HepG2 (cell line): ENCODE results near the gene OR7G1. TPM values are rescaled to one million over a fixed set of nuclear protein-coding genes. Genes with fewer than 3 reads are reported as not detected.

ENCODE experiments used
- ATAC-seq: fragments of 200-7000 bp; cut with Tn5 transposase; 3 replicates; pipeline ENCODE4 v1.9.1; 2020; ENCODE audit warnings: mild to moderate bottlenecking, moderate library complexity
- BruUV-seq: library from RNA; stranded (reverse); fragments of 400-500 nt; replicated peaks from 2 replicates; lab custom pipeline; 2021; lab: Mats Ljungman, UMichigan
- CTCF ChIA-PET: fragments of 300-600 bp; formaldehyde crosslinking; extraction: SDS; loops from one replicate; lab custom pipeline; 2021; ENCODE audit warnings: low total read pairs, inconsistent platforms, low intra/inter-chr PET ratio; lab: Yijun Ruan, JAX
- POLR2A ChIA-PET: fragments of 350-600 bp; sonication (Branson Sonifier 250); formaldehyde crosslinking; loops from one replicate; lab custom pipeline; 2020; ENCODE audit warnings: antibody characterized with exemption, inconsistent platforms; lab: Yijun Ruan, JAX
- DNase-seq: peaks from one replicate; pipeline ENCODE4 v3.0.0-alpha.2; 2015; ENCODE audit warnings: low spot score
- FAIRE-seq: peaks from 3 replicates; lab custom pipeline; 2011; peaks lifted over from hg19 to GRCh38; lab: Jason Lieb, UNC
- H2AFZ ChIP-seq: one replicate; pipeline ENCODE4 v1.6.1; 2011; ENCODE audit warnings: low read length, inconsistent platforms
- H3K27ac ChIP-seq: fragments of 300-600 bp; 3 replicates; pipeline ENCODE4 v1.8.0; 2011; ENCODE audit warnings: mixed run types, mild to moderate bottlenecking, mixed read lengths, low read length, inconsistent platforms; ENCODE audit not compliant: insufficient read depth; ENCODE audit errors: extremely low read length
- H3K27me3 ChIP-seq, 2 experiments: fragments of 200-600 bp in 1 of 2; 2 replicates in 1 of 2; 3 replicates in 1 of 2; pipeline versions ENCODE4 v1.6.0 to v1.8.0; 2011; ENCODE audit warnings: low read length in 2 of 2, mild to moderate bottlenecking in 2 of 2, moderate library complexity in 2 of 2, inconsistent platforms in 1 of 2; ENCODE audit not compliant: insufficient read depth in 2 of 2, control insufficient read depth in 1 of 2
- H3K36me3 ChIP-seq, 2 experiments: fragments of 200-600 bp in 1 of 2; replicated peaks in 1 of 2; 2 replicates in 1 of 2; 3 replicates in 1 of 2; pipeline versions ENCODE4 v1.5.1 to v1.8.0; 2011; ENCODE audit warnings: low read length in 2 of 2, inconsistent platforms in 1 of 2; ENCODE audit not compliant: insufficient read depth in 2 of 2, control insufficient read depth in 1 of 2
- H3K4me1 ChIP-seq: 2 replicates; pipeline ENCODE4 v1.5.1; 2012; ENCODE audit warnings: low read length, inconsistent platforms; ENCODE audit not compliant: insufficient read depth
- H3K4me2 ChIP-seq: 2 replicates; pipeline ENCODE4 v1.6.0; 2011; ENCODE audit warnings: low read depth, low read length, inconsistent platforms
- H3K4me3 ChIP-seq, 3 experiments: fragments of 200-600 bp in 1 of 3; sonication (generic), shearing (Covaris generic) in 1 of 3; replicated peaks in 1 of 3; 2 replicates each; pipeline ENCODE4 v1.5.1; 2011 to 2016; ENCODE audit warnings: low read length in 3 of 3, inconsistent platforms in 2 of 3, low read depth in 2 of 3, mild to moderate bottlenecking in 2 of 3, control low read depth in 1 of 3, mixed read lengths in 1 of 3; ENCODE audit not compliant: insufficient read depth in 1 of 3
- H3K79me2 ChIP-seq: one replicate; pipeline ENCODE4 v1.6.1; 2011; ENCODE audit warnings: low read length, inconsistent platforms; ENCODE audit not compliant: insufficient read depth
- H3K9ac ChIP-seq: 2 replicates; pipeline ENCODE4 v1.6.0; 2011; ENCODE audit warnings: mild to moderate bottlenecking, low read depth, low read length, inconsistent platforms; ENCODE audit not compliant: insufficient read depth
- H3K9me3 ChIP-seq: 2 replicates; pipeline ENCODE4 v1.5.1; 2012; ENCODE audit warnings: mild to moderate bottlenecking, low read length
- H4K20me1 ChIP-seq: 2 replicates; pipeline ENCODE4 v1.6.0; 2011; ENCODE audit warnings: inconsistent platforms, mild to moderate bottlenecking, low read length, moderate library complexity; ENCODE audit not compliant: insufficient read depth
- ARHGAP35 ChIP-seq: sonication (generic); formaldehyde crosslinking; IDR thresholded peaks from 2 replicates; pipeline ENCODE4 v1.9.0; 2022; ENCODE audit warnings: mild to moderate bottlenecking, inconsistent platforms, moderate library complexity, missing genetic modification reagents, borderline replicate concordance
- ARID5B ChIP-seq: IDR thresholded peaks from 2 replicates; pipeline ENCODE4 v1.4.0; 2020; ENCODE audit warnings: mild to moderate bottlenecking, missing genetic modification reagents
- ATF7 ChIP-seq, 2 experiments: fragments of 450-650 bp in 1 of 2; sonication (generic) in 1 of 2; formaldehyde crosslinking in 1 of 2; IDR thresholded peaks; 2 replicates each; pipeline versions ENCODE4 v1.4.0 to v1.6.1; 2016 to 2020; ENCODE audit warnings: antibody characterized with exemption in 1 of 2, mild to moderate bottlenecking in 1 of 2, missing genetic modification reagents in 1 of 2
- BATF2 ChIP-seq: sonication (generic); formaldehyde crosslinking; IDR thresholded peaks from 2 replicates; pipeline ENCODE4 v1.8.0; 2022; ENCODE audit warnings: mild to moderate bottlenecking, missing genetic modification reagents, moderate library complexity
- BCL6 ChIP-seq: IDR thresholded peaks from 2 replicates; pipeline ENCODE4 v1.6.1; 2016; ENCODE audit warnings: missing genetic modification reagents, missing compliant biosample characterization
- BHLHE40 ChIP-seq: IDR thresholded peaks from 2 replicates; pipeline ENCODE4 v1.6.1; 2011; ENCODE audit warnings: low read length, improper control_type of control experiment
- E2F1 ChIP-seq: sonication (generic); formaldehyde crosslinking; IDR thresholded peaks from 2 replicates; pipeline ENCODE4 v1.5.0; 2020; ENCODE audit warnings: missing genetic modification reagents
- EHMT2 ChIP-seq: fragments of 200-600 bp; sonication (generic); IDR thresholded peaks from 2 replicates; pipeline ENCODE4 v1.7.0; 2017; ENCODE audit warnings: antibody characterized with exemption, low read depth, low read length, borderline replicate concordance
- GATAD2A ChIP-seq: IDR thresholded peaks from 2 replicates; pipeline ENCODE4 v1.6.1; 2016
- HMG20A ChIP-seq: IDR thresholded peaks from 2 replicates; pipeline ENCODE4 v1.6.1; 2016; ENCODE audit warnings: borderline replicate concordance
- HNF4A ChIP-seq: sonication (generic); formaldehyde crosslinking; IDR thresholded peaks from 2 replicates; pipeline ENCODE4 v1.4.0; 2020; ENCODE audit warnings: missing genetic modification reagents
- NR2F6 ChIP-seq, 2 experiments: IDR thresholded peaks; 2 replicates each; pipeline ENCODE4 v1.6.1; 2016; ENCODE audit warnings: antibody characterized with exemption in 1 of 2, mild to moderate bottlenecking in 1 of 2
- RARA ChIP-seq: IDR thresholded peaks from 2 replicates; pipeline ENCODE4 v1.6.1; 2016; ENCODE audit warnings: missing genetic modification reagents, missing compliant biosample characterization
- RXRB ChIP-seq: IDR thresholded peaks from 2 replicates; pipeline ENCODE4 v1.6.1; 2016; ENCODE audit warnings: borderline replicate concordance, missing genetic modification reagents, missing compliant biosample characterization
- ZNF510 ChIP-seq: sonication (generic); formaldehyde crosslinking; IDR thresholded peaks from 2 replicates; pipeline ENCODE4 v1.4.0; 2020; ENCODE audit warnings: low read depth, mild to moderate bottlenecking, missing genetic modification reagents
- WGBS: methylation state at CpG from one replicate; pipeline ENCODE4 v1.1.6; 2017; ENCODE audit warnings: low lambda C conversion rate; 5-methylcytosine and 5-hydroxymethylcytosine counted together
- in situ Hi-C: cut with HindIII; loops from 2 replicates; pipeline ENCODE4 v1.10.0; 2017; ENCODE audit warnings: low pct_unique_long_range_greater_than_20kb; ENCODE audit not compliant: extremely low pct_ligation_motif_present
- intact Hi-C: fragments of 100-400 bp; cut with micrococcal nuclease; formaldehyde crosslinking; loops from one replicate; pipeline ENCODE4 v1.10.0; 2022; ENCODE audit not compliant: unreplicated experiment
- polyA plus RNA-seq, 8 experiments: library from polyadenylated mRNA; depleted of rRNA in 3 of 8; stranded (reverse) in 7 of 8; unstranded in 1 of 8; fragments of >200 nt; fragmentation: Illumina TruSeq in 4 of 8; extraction: Trizol in 4 of 8; gene quantifications; 2 replicates each; pipeline versions ENCODE4 v1.2.1 to v1.2.3, GENCODE V29; 2011 to 2016; ENCODE audit warnings: low read depth in 4 of 8, missing spikeins in 1 of 8, mixed read lengths in 1 of 8; ENCODE audit not compliant: insufficient read depth in 1 of 8
- total RNA-seq, 5 experiments: library from RNA; depleted of rRNA; stranded (reverse); fragments of >200 nt; fragmentation: Illumina TruSeq; extraction: Trizol; gene quantifications; 2 replicates each; pipeline ENCODE4 v1.2.3, GENCODE V29; 2016; ENCODE audit warnings: low read depth in 1 of 5

OR7G1 gene
- total and polyA plus RNA-seq, 2 of the 13 experiments (the other 11 are each of a cell fraction or from before 2014, with no cell fraction given): not detected

- TF ChIP-seq EHMT2 (no peak), BHLHE40 (no peak), E2F1 (CRISPR knock-in tag) (no peak)
Measured at GRCh38 chr19:9116547-9116946, 984 bp upstream of the OR7G1 start (continued).

- in situ Hi-C loops: no loop called here
- H3K36me3 ChIP-seq: no peaks in the 10 kb centered on the region
- ATAC-seq (peak; percentile 76), DNase-seq (peak; percentile 5), FAIRE-seq (no peak)
- peak overlapping the region; percentile 64 for H3K4me2 ChIP-seq
- no peak overlapping the region for H3K9ac ChIP-seq
- H3K9me3 ChIP-seq: no peaks in the 10 kb centered on the region
- H3K4me1 ChIP-seq: peaks cover 14% of the 10 kb centered on the region
- 0 out of 6 replicates have a peak overlapping the region, but pooled peaks of 1 of the 3 experiments have one; percentile 23 for H3K4me3 ChIP-seq
- H4K20me1 ChIP-seq: no peaks in the 10 kb centered on the region
- no peaks in the 10 kb centered on the region for H3K27me3 ChIP-seq
- peak overlapping the region; percentile 32 for H2AFZ ChIP-seq
- no TSS peak for BruUV-seq
- no peak overlapping the region for H3K27ac ChIP-seq
- ChIA-PET POLR2A (interaction anchor here (0.7 kb wide), 1 partner anchor 613 kb away, joined by 3 read pairs; no protein-coding TSS in a partner anchor), CTCF (no interaction called here)
- intact Hi-C loops: no loop called here
- 0% methylated on average over 2 of the region's 2 CpGs for WGBS
- no peaks in the 10 kb centered on the region for H3K79me2 ChIP-seq
- TF ChIP-seq ARID5B (CRISPR knock-in tag) (peak; percentile 16; the same call in 1 of the 2 replicates), BCL6 (peak; percentile 53), ARHGAP35 (CRISPR knock-in tag) (no peak), RXRB (CRISPR knock-in tag) (peak; percentile 33; the same call in 1 of the 2 replicates), NR2F6 (IDR thresholded peaks at IDR 0.05) (0 out of 2 replicates have a peak, but pooled peaks have one; percentile 24), NR2F6 (CRISPR knock-in tag; IDR thresholded peaks at IDR 0.05) (peak; percentile 44; the same call in 1 of the 2 replicates), HMG20A (CRISPR knock-in tag) (peak; percentile 25; the same call in 1 of the 2 replicates), ATF7 (IDR thresholded peaks at IDR 0.05) (peak; percentile 12; the same call in 1 of the 2 replicates), ATF7 (CRISPR knock-in tag; IDR thresholded peaks at IDR 0.05) (no peak), HNF4A (0 out of 2 replicates have a peak, but pooled peaks have one; percentile 26), GATAD2A (CRISPR knock-in tag) (no peak), BATF2 (CRISPR knock-in tag) (no peak), RARA (CRISPR knock-in tag) (0 out of 2 replicates have a peak, but pooled peaks have one; percentile 7), ZNF510 (CRISPR knock-in tag) (no peak)
Measured at GRCh38 chr19:9109959-9110358, 5.6 kb downstream of the OR7G1 start.
